NCI-H2196 treated with DMSO at 0.1 percent for 48 hours (cell line): ENCODE data around the gene ARVCF.

Experiments used
- DNase-seq: peaks from one replicate; lab custom pipeline; 2025; ENCODE audit not compliant: unreplicated experiment; lab: John Stamatoyannopoulos, UW

ARVCF gene

GRCh38 chr22:19988965-19989724 is 27.5 kb downstream of the ARVCF start:
- DNase-seq: no peak

- DNase-seq: no peak
Measured at GRCh38 chr22:19988331-19988808, 28.3 kb downstream of the ARVCF start.

GRCh38 chr22:19987394-19988306 is 29.0 kb downstream of the ARVCF start:
- DNase-seq: no peak

GRCh38 chr22:19986410-19987341 is 29.9 kb downstream of the ARVCF start:
- DNase-seq: peak; percentile 32

GRCh38 chr22:19986011-19986409 is 30.6 kb downstream of the ARVCF start:
- DNase-seq: no peak

GRCh38 chr22:19984851-19985811 is 31.5 kb downstream of the ARVCF start:
- no peak for DNase-seq

GRCh38 chr22:19984201-19984753 is 32.3 kb downstream of the ARVCF start:
- no peak for DNase-seq

GRCh38 chr22:19983741-19984140 is 32.9 kb downstream of the ARVCF start:
- no peak for DNase-seq

- DNase-seq: no peak
Measured at GRCh38 chr22:19982991-19983578, 33.5 kb downstream of the ARVCF start.

- no peak for DNase-seq
Measured at GRCh38 chr22:19981961-19982920, 34.4 kb downstream of the ARVCF start.

GRCh38 chr22:19981171-19981960 is 35.3 kb downstream of the ARVCF start:
- DNase-seq: no peak

- no peak for DNase-seq
Measured at GRCh38 chr22:19980766-19981165, 35.9 kb downstream of the ARVCF start.

GRCh38 chr22:19979712-19980493 is 36.7 kb downstream of the ARVCF start:
- no peak for DNase-seq

GRCh38 chr22:19978748-19979147 is 37.9 kb downstream of the ARVCF start:
- DNase-seq: no peak

- no peak for DNase-seq
Measured at GRCh38 chr22:19977296-19978243, 39.1 kb downstream of the ARVCF start.
